IMR-90 (cell line): ENCODE results near the gene REC114. TPM values are rescaled to one million over a fixed set of nuclear protein-coding genes. Genes with fewer than 3 reads are reported as not detected.

Experiments used
- ATAC-seq: fragments of 200-7000 bp; cut with Tn5 transposase; 2 replicates; pipeline ENCODE4 v1.9.1; 2020; ENCODE audit warnings: low read depth, mild to moderate bottlenecking, moderate library complexity
- BruUV-seq: library from RNA; stranded (reverse); fragments of 400-500 nt; replicated peaks from 2 replicates; lab custom pipeline; 2021; lab: Mats Ljungman, UMichigan
- CTCF ChIA-PET: fragments of 300-600 bp; formaldehyde crosslinking; extraction: SDS; loops from one replicate; lab custom pipeline; 2021; ENCODE audit warnings: antibody characterized with exemption; lab: Yijun Ruan, JAX
- POLR2A ChIA-PET: fragments of 300-600 bp; sonication (Branson Sonifier 250); formaldehyde crosslinking; loops from one replicate; lab custom pipeline; 2022; ENCODE audit warnings: antibody characterized with exemption; ENCODE audit not compliant: unreplicated experiment; lab: Charles Lee
- DNase-seq: peaks from one replicate; pipeline ENCODE4 v3.0.0; 2013
- H2AFZ ChIP-seq: replicated peaks from 2 replicates; pipeline ENCODE3; 2013; ENCODE audit warnings: low read length, mild to moderate bottlenecking; ENCODE audit not compliant: poor library complexity
- H2AK5ac ChIP-seq: 2 replicates; pipeline ENCODE4 v1.6.1; 2013; ENCODE audit warnings: low read depth, low read length, inconsistent platforms
- H2AK9ac ChIP-seq: replicated peaks from 2 replicates; pipeline ENCODE3; 2013; ENCODE audit warnings: mild to moderate bottlenecking, low read depth, low read length, moderate library complexity; ENCODE audit not compliant: poor library complexity
- H2BK120ac ChIP-seq: 2 replicates; pipeline ENCODE4 v1.6.1; 2013; ENCODE audit warnings: low read depth, low read length, inconsistent platforms
- H2BK15ac ChIP-seq: 3 replicates; pipeline ENCODE4 v1.6.1; 2013; ENCODE audit warnings: low read depth, low read length, inconsistent platforms
- H2BK20ac ChIP-seq: 2 replicates; pipeline ENCODE4 v1.6.1; 2013; ENCODE audit warnings: low read depth, mild to moderate bottlenecking, inconsistent platforms, low read length, moderate library complexity
- H2BK5ac ChIP-seq: 2 replicates; pipeline ENCODE4 v1.6.1; 2013; ENCODE audit warnings: mild to moderate bottlenecking, low read depth, low read length, inconsistent platforms; ENCODE audit not compliant: poor library complexity, severe bottlenecking
- H3K14ac ChIP-seq: replicated peaks from 2 replicates; pipeline ENCODE4 v1.6.1; 2013; ENCODE audit warnings: low read depth, low read length, inconsistent platforms
- H3K18ac ChIP-seq: 2 replicates; pipeline ENCODE4 v1.6.1; 2013; ENCODE audit warnings: low read depth, low read length, control low read depth
- H3K23ac ChIP-seq: 2 replicates; pipeline ENCODE4 v1.6.1; 2013; ENCODE audit warnings: low read depth, low read length, inconsistent platforms
- H3K27ac ChIP-seq: 2 replicates; pipeline ENCODE4 v1.5.1; 2013; ENCODE audit warnings: mild to moderate bottlenecking, control low read depth, low read length; ENCODE audit not compliant: insufficient read depth
- H3K27me3 ChIP-seq: 2 replicates; pipeline ENCODE4 v1.6.1; 2013; ENCODE audit warnings: low read length; ENCODE audit not compliant: control insufficient read depth, insufficient read depth
- H3K36me3 ChIP-seq: 2 replicates; pipeline ENCODE4 v1.6.1; 2013; ENCODE audit warnings: low read length, mixed read lengths; ENCODE audit not compliant: control insufficient read depth, insufficient read depth
- H3K4ac ChIP-seq: 2 replicates; pipeline ENCODE4 v1.6.1; 2013; ENCODE audit warnings: low read depth, low read length, inconsistent platforms
- H3K4me1 ChIP-seq: 2 replicates; pipeline ENCODE4 v1.6.1; 2013; ENCODE audit warnings: low read length, mixed read lengths; ENCODE audit not compliant: control insufficient read depth, insufficient read depth
- H3K4me2 ChIP-seq: 2 replicates; pipeline ENCODE4 v1.6.1; 2013; ENCODE audit warnings: low read depth, mild to moderate bottlenecking, control low read depth, low read length, moderate library complexity
- H3K4me3 ChIP-seq: 2 replicates; pipeline ENCODE4 v1.5.1; 2013; ENCODE audit warnings: low read depth, mild to moderate bottlenecking, control low read depth, low read length, moderate library complexity; ENCODE audit not compliant: insufficient read depth
- H3K56ac ChIP-seq: 2 replicates; pipeline ENCODE4 v1.6.1; 2013; ENCODE audit warnings: low read length, inconsistent platforms; ENCODE audit not compliant: insufficient read depth; ENCODE audit errors: extremely low read depth
- H3K79me1 ChIP-seq, 2 experiments: 2 replicates each; pipeline ENCODE4 v1.6.1; 2013; ENCODE audit warnings: low read length in 2 of 2, inconsistent platforms in 1 of 2, low read depth in 1 of 2
- H3K9ac ChIP-seq: 2 replicates; pipeline ENCODE4 v1.6.1; 2013; ENCODE audit warnings: low read depth, low read length, control low read depth
- H3K9me1 ChIP-seq: 2 replicates; pipeline ENCODE4 v1.6.1; 2013; ENCODE audit warnings: low read length, inconsistent platforms; ENCODE audit not compliant: insufficient read depth
- H3K9me3 ChIP-seq: 2 replicates; pipeline ENCODE4 v1.6.1; 2013; ENCODE audit warnings: low read length; ENCODE audit not compliant: control insufficient read depth, insufficient read depth
- H4K20me1 ChIP-seq: 2 replicates; pipeline ENCODE4 v1.6.1; 2013; ENCODE audit warnings: low read length, inconsistent platforms; ENCODE audit not compliant: insufficient read depth
- H4K5ac ChIP-seq: 2 replicates; pipeline ENCODE4 v1.6.1; 2013; ENCODE audit warnings: mild to moderate bottlenecking, low read depth, low read length, control low read depth
- H4K8ac ChIP-seq, 2 experiments: 2 replicates each; pipeline ENCODE4 v1.6.1; 2013; ENCODE audit warnings: low read depth in 2 of 2, low read length in 2 of 2, control low read depth in 1 of 2, inconsistent platforms in 1 of 2
- H4K91ac ChIP-seq: 2 replicates; pipeline ENCODE4 v1.6.1; 2013; ENCODE audit warnings: low read depth, low read length, inconsistent platforms; ENCODE audit not compliant: insufficient read depth
- CEBPB ChIP-seq: IDR thresholded peaks from 2 replicates; pipeline ENCODE4 v1.6.1; 2012; ENCODE audit warnings: low read depth, low read length, improper control_type of control experiment
- MAFK ChIP-seq: IDR thresholded peaks from 2 replicates; pipeline ENCODE4 v1.6.1; 2012; ENCODE audit warnings: low read depth, low read length, improper control_type of control experiment
- WGBS, 2 experiments: methylation state at CpG; one replicate each; pipeline versions ENCODE4 v1.1.5 to v1.1.7; 2013; ENCODE audit warnings: missing lambda C conversion rate in 2 of 2; ENCODE audit not compliant: insufficient read length in 1 of 2; ENCODE audit errors: extremely low coverage in 2 of 2; 5-methylcytosine and 5-hydroxymethylcytosine counted together
- dilution Hi-C: fragments of 300-500 bp; cut with HindIII; formaldehyde crosslinking; loops from one replicate; pipeline ENCODE4 v1.14.3; 2018; ENCODE audit warnings: low sequenced_read_pairs; ENCODE audit not compliant: unreplicated experiment
- in situ Hi-C: fragments of 300-500 bp; cut with MboI; formaldehyde crosslinking; loops from 3 replicates; pipeline ENCODE4 v1.14.3; 2019; ENCODE audit warnings: low sequenced_read_pairs, inconsistent platforms, mixed read lengths
- intact Hi-C: fragments of 100-400 bp; cut with micrococcal nuclease; formaldehyde crosslinking; loops from 2 replicates; pipeline ENCODE4 v1.10.0; 2022
- polyA plus RNA-seq, 3 experiments: library from polyadenylated mRNA; depleted of rRNA; stranded (reverse); fragments of >200 nt; gene quantifications; 2 replicates each; pipeline ENCODE4 v1.2.3, GENCODE V29; 2012; ENCODE audit warnings: low replicate concordance in 1 of 3
- total RNA-seq: library from RNA; depleted of rRNA; stranded (reverse); fragments of >200 nt; gene quantifications from 2 replicates; pipeline ENCODE4 v1.2.3, GENCODE V29; 2012

REC114 gene
- total and polyA plus RNA-seq, 2 of the 4 experiments (the other 2 are of a cell fraction), result not detected

DNA sequence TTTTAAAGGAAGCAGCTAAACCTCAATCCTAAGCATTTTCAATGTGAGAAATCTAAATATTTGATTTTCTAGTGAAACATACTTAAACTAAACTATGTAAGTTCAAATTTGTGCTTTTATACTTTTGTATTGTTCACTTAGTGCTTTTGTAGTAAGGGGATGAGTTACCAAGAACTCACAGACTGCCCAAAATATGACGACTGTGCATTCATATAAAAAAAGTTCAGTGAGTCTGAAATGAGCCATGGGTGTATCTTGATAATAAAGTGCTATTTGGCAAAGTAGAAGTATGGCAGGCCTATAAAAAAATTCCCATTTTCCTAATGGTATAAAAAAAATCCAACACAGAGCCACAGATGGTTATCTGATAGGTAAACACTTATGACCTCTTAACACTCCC lies 124.1 kb downstream of the REC114 start:
- H4K20me1 ChIP-seq, result peaks cover 30% of the 10 kb centered on the region
- H2AK5ac ChIP-seq, result no peak overlapping the region
- no peak overlapping the region for H3K18ac ChIP-seq
- no peak overlapping the region for H4K8ac ChIP-seq
- intact Hi-C loops, result no loop called here
- CTCF ChIA-PET, result interaction anchor here (0.8 kb wide), 1 partner anchor 69 kb away, joined by 3 read pairs; no protein-coding TSS in a partner anchor
- no peak overlapping the region for H3K14ac ChIP-seq
- WGBS, 2 experiments, result no CpG with 5 or more reads among the region's 1 CpG
- H2BK5ac ChIP-seq, result no peak overlapping the region
- no TSS peak for BruUV-seq
- no peak overlapping the region for H2BK20ac ChIP-seq
- H3K79me1 ChIP-seq, result peaks cover 23 to 50% of the 10 kb centered on the region in 2 experiments
- no peak overlapping the region for H3K27ac ChIP-seq
- H3K4me2 ChIP-seq, result no peak overlapping the region
- H3K23ac ChIP-seq, result no peak overlapping the region
- no peak overlapping the region for H3K4ac ChIP-seq
- H2BK15ac ChIP-seq, result no peak overlapping the region
- peaks cover 11% of the 10 kb centered on the region for H3K4me1 ChIP-seq
- DNase-seq (no peak), ATAC-seq (no peak)
- no peak overlapping the region for H3K9ac ChIP-seq
- no peak overlapping the region for H2AK9ac ChIP-seq
- H3K36me3 ChIP-seq, result peaks cover 48% of the 10 kb centered on the region
- no peaks in the 10 kb centered on the region for H3K27me3 ChIP-seq
- POLR2A ChIA-PET, result no interaction called here
- TF ChIP-seq MAFK (peak; percentile 76), CEBPB (no peak)
- no peak overlapping the region for H4K5ac ChIP-seq
- in situ Hi-C loops, result no loop called here
- H2BK120ac ChIP-seq, result no peak overlapping the region
- H2AFZ ChIP-seq, result no peak overlapping the region
- H3K9me3 ChIP-seq, result no peaks in the 10 kb centered on the region
- no peak overlapping the region for H4K91ac ChIP-seq
- H3K4me3 ChIP-seq, result no peak overlapping the region
- H3K9me1 ChIP-seq, result peaks cover 3% of the 10 kb centered on the region; the same call in 1 of the 2 replicates
- H3K56ac ChIP-seq, result no peak overlapping the region
- dilution Hi-C loops, result no loop called here
